NK-92 treated with Interleukin-12 subunit alpha and Interleukin-12 subunit beta, amount 100 ng/mL, for 24 hours (cell line): ENCODE results near the gene DCDC2C.

Experiments
- DNase-seq: peaks from one replicate; lab custom pipeline; 2025; lab: John Stamatoyannopoulos, UW

Gene DCDC2C

GRCh38 chr2:3674066-3674845 is 29.1 kb upstream of the DCDC2C start:
- no peak for DNase-seq

- DNase-seq = no peak
Observed at GRCh38 chr2:3675687-3676086, 27.7 kb upstream of the DCDC2C start.

DNA sequence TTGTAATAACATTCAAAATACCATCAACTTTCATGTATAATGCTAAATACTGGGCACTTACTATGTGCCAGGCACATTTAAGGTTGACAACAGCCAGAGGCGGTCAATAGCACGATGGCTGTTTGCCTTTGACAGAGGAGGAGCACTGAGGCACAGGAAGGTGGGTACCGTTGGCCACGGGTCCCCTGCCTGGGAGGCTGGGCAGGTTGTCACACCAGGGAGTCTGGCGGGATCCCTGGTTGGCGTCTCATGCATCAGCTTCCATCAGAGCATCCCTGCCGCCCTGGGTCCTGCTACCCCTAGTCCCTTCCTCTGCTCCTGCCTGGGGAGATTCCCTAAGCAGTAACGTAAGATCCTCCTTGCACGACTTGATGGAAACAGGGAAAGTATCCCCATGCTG is 25.9 kb upstream of the DCDC2C start:
- no peak for DNase-seq

DNA sequence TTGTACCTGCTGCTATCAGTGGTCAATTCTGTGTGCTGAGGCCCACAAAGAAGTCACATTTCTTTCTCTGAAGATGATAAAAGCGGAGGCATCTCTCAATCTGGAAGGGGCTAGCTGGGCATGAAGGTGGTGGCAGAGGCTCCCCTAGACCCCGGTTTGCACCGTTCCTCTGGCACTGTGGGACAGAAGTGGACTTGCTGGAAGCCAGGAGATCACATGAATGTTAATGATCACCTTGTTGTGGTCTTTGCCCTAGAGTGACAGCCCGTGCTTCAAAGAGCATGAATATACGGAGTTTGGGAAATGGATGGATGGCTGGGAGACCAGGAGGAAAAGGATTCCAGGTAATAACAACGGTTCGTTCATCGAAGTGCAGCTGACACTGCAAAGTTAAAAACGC is 25.2 kb upstream of the DCDC2C start:
- no peak for DNase-seq

DNA sequence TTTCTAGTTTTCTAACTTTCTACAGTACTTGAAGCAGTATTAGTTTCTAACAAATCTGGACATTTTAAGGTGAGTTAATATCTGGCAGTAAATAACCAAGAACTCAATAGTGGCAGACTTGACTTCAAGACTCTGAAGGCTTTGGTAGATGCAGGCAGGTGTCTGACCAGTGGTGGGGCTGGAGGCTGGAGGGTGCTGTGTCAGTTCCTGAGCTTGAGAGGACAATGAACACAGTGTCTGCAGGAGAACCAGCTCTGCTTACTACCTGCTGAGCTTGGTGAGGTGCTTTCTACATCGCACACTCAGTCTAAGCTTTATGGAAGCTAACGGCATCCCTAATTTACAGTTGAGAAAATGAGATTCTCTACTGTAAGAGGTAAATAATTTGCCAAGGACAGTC is 24.2 kb upstream of the DCDC2C start:
- DNase-seq = no peak

GRCh38 chr2:3679616-3680393 is 23.6 kb upstream of the DCDC2C start:
- no peak for DNase-seq

DNA sequence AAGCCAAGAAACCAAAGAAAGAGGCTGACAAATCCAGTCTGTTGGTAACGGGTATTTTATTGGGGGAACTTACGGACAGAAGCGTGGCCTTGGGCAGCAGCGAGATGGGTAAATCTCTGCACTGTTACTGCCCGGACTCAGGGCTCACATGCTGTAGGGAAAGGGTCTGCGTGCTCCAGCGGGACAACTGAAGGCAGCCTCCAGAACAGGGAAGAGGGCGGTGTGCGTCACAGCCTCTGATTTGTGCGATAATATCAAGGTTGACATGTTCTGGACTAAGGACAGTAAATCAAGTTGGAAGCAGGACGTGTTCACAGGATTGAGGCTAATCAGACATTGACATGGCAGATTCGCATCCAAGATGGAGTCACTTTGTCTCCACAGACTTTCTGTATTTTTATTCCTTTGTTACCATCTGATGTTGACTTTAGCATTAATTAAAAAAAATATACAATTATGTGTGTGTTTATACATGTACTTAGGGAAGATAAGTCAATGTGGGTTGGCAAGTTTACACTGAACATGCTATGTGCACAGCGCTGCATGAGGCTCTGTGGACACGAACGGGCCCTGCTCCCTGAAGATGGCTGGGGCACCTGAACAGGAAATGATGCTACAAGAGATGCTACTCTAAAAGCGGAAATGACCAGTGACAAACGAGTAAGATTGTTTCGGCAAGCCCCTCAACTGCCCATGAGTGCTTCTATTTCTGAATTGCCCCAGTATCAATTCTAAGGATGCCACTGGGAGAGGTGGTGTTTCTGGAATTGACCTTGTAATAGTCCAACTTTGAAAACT is 22.6 kb upstream of the DCDC2C start:
- DNase-seq = no peak

DNA sequence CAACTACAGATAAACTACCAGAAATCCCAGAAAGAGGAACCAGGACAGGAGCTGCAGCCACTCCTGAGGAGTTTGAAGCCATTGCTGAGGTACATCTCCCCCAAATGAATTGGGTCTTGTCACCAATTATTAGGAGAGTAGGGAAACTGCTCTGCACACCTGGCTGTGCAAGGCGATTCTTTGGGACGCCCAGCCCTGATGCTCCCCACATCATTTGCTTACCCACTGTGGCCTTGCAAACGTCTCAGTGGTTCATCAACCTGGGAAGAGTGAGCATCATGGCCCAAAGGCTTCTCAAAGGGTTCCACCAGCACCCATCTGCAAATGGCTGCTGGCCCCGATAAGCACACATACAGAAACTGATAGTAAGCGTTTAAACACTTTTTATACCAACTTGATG is 21.8 kb upstream of the DCDC2C start:
- DNase-seq = no peak

- DNase-seq = no peak
Observed at GRCh38 chr2:3682811-3683210, 20.6 kb upstream of the DCDC2C start.

- DNase-seq = no peak
Observed at GRCh38 chr2:3683748-3684454, 19.5 kb upstream of the DCDC2C start.

DNA sequence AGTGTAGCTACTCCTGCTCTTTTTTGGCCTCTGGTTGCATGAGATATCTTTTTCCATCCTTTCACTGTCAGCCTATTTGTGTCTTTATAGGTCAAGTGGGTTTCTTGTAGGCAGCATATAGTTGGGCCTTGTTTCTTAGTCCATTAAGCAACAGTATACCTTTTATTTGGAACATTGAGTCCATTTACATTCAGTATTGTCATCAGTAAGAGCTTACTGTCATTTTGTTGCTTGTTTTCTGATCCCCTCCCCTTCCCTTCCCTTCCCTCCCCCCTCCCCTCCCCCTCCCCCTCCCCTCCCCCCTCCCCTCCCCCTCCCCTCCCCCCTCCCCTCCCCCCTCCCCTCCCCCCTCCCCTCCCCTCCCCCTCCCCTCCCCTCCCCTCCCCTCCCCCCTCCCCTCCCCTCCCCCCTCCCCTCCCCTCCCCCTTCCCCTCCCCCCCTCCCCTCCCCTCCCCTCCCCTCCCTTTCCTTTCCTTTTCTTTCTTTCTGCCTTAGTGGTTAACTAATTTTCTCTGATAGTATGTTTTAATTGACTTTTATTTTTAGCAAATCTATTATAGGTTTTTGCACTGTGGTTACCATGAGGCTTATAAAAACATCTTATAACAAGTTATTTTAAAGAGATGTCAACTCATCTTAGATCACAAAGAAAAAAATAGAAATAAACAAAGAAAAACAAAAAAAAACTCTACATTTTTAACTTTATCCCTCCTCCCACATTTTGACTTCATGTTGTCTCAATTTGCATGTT is 13.2 kb upstream of the DCDC2C start:
- no peak for DNase-seq

DNA sequence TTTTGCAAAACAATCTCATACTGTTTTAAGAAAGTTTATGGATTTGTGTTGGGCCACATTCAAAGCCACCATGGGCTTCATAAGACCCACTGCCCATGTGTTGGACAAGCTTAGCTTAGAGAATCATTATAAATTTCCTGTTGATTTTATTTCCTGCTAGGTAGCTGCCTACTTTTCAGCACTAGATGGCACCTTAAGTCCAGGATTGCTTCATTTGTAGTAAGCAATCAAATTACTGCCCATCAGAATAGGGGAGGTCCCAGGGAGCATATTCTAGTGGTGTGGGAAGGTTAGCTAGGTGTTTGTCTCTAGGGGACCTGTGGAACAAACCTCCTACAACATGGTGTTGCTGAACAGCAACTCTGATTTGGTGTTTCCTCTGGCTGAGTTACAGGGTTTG is 11.0 kb upstream of the DCDC2C start:
- no peak for DNase-seq

DNA sequence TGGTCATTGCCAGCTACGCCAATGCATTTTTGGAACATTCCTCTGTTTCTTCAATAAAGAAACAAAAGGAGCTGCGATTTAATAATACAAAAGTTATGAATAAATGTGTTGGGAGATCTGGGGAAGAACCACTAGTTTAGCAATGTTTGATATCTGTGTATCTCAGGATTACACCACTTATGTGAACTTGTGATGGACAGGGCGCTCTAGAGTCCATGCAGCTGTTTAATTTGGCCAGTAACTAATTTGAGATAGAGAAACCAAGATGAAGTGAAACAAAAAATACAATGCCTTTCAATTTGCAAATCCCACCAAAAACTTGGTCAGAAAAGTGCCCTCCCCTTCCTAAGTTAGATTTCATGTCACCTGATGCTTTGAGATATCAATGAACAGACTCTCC is 6.8 kb upstream of the DCDC2C start:
- DNase-seq = no peak

- DNase-seq = no peak
Observed at GRCh38 chr2:3701071-3701470, 2.3 kb upstream of the DCDC2C start.

DNA sequence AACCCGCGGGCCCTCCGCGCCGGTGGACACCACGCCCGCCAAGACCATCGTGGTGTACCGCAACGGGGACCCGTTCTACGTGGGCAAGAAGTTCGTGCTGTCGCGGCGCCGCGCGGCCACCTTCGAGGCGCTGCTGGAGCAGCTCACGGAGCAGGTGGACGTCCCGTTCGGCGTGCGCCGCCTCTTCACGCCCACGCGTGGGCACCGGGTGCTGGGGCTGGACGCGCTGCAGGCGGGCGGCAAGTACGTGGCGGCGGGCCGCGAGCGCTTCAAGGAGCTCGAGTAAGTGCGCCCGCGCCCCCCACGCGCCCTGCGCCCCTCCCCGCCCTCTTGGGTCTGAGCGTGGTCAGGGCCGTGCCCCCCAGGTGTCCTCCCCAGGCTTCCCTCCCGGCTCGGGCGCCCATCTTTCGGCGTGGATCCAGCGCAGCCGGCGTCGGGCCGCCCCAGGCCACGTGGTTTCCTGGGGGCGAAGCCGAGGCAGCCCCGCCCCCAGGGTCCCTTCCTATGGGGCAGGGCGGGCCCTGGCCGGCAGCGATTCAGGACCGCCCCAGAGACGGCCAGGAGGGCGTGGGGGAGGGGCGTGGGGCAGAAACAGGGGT is 481 bp downstream of the DCDC2C start:
- no peak for DNase-seq

GRCh38 chr2:3704692-3705091 is 1.3 kb downstream of the DCDC2C start:
- no peak for DNase-seq

DNA sequence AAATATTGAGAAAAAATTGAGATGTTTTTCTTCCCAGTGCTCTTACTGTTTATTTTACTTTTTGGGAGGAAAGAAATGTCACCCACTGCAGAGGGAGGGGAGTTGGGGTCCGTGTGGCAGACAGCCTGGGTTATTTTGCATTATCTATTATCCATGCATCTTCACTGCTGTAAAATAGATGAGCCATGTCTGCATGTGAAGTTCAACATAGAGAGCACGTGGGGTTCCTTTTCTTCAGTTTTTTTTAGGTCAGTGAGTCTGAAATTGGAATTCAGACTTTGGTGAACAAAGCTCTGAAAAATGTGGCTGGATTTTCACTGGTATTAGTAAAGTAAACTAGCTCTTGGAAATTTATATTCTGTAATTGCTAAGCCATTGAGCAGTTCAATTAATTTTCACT is 2.4 kb downstream of the DCDC2C start:
- no peak for DNase-seq

- DNase-seq = no peak
Observed at GRCh38 chr2:3706892-3707291, 3.5 kb downstream of the DCDC2C start.

DNA sequence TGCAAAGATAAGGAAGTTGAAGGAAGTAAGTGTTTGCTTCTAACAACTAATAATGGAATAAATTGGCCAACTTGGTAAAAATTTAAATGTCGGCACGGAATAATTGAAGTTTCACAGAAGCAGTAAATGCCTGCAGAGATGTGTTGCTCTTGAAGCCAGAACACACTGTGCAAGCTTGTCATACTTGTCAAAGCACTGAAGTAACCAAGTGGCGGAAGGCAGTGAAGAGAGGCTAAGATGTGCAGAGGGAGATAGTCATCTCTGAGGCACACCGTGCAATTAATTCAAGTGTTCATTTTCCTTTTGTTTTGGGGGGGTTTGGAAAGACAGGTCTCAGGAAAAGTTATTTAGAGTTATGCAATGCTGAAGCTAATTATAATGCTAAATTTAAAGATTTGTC is 5.2 kb downstream of the DCDC2C start:
- no peak for DNase-seq

DNA sequence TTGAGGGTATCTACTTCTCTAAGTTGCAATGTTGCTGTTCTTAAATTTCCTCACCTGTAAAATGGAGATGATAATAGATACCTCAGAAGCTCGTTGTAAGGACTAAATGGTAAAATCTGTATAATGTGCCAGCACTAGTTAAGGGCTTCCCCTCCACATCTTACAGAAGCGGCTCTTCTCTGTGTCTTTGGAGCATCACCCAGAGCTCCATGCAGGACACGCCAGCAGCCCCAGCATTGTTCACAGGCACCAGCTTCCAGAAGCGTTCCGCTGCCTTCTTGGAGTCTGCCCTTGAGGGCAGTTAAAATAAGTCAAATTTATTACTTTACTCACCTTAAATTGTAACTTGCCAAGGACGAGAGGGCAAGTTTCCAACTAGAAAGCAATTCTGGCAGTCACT is 5.8 kb downstream of the DCDC2C start:
- DNase-seq = no peak

DNA sequence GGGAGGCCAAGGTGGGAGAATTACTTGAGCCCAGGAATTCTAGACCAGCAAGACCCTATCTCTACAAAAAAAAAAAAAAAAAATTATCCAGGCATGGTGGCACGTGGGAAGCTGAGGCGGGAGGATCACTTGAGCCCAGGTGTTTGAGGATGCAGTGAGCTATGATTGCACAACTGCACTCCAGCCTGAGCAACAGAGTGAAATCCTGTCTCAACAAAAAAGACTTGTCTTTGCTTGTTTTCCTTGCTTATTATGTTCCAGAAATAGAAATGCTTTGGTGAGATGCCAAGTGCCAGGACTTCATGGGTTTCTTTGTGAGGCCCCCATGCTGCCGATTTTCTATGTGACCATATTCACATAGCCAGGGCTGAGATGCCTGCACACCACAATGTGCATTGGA is 9.0 kb downstream of the DCDC2C start:
- no peak for DNase-seq
